Measurements from ENCODE around the gene RBP3. TPM values are rescaled to one million over a fixed set of nuclear protein-coding genes. Genes with fewer than 3 reads are reported as not detected.
A peak's percentile ranks its signal among the peaks of the same experiment; 100 is the strongest.

The RBP3 gene
- not detected in 2 replicates for total RNA-seq

- no peak for DNase-seq (ENCODE audit: low read depth, low spot score)
Observed at GRCh38 chr10:47348138-47348651, at the start of gene RBP3. Gene RBP3 (plus strand): TSS chr10:47348363. CDS start chr10:47348485, 122 bp downstream.

GRCh38 chr10:47298715-47299114 lies 49.4 kb upstream of the RBP3 start:
- no peak for DNase-seq (ENCODE audit: low read depth, low spot score)

GRCh38 chr10:47299611-47300428 lies 48.3 kb upstream of the RBP3 start, which contains the start of gene GDF10:
Gene GDF10 (plus strand): TSS chr10:47300197. CDS start chr10:47300652, 455 bp downstream.
- DNase-seq (ENCODE audit: low read depth, low spot score) = no peak

GRCh38 chr10:47300429-47300931 lies 47.7 kb upstream of the RBP3 start:
- DNase-seq (ENCODE audit: low read depth, low spot score) = no peak

- no peak for DNase-seq (ENCODE audit: low read depth, low spot score)
Observed at GRCh38 chr10:47301833-47302232, 46.3 kb upstream of the RBP3 start.

- no peak for DNase-seq (ENCODE audit: low read depth, low spot score)
Observed at GRCh38 chr10:47303105-47303504, 45.1 kb upstream of the RBP3 start.

- DNase-seq (ENCODE audit: low read depth, low spot score) = no peak
Observed at GRCh38 chr10:47303866-47304265, 44.3 kb upstream of the RBP3 start.

- no peak for DNase-seq (ENCODE audit: low read depth, low spot score)
Observed at GRCh38 chr10:47305566-47305965, 42.6 kb upstream of the RBP3 start.

GRCh38 chr10:47306387-47307210 lies 41.6 kb upstream of the RBP3 start:
- DNase-seq (ENCODE audit: low read depth, low spot score) = no peak

- DNase-seq (ENCODE audit: low read depth, low spot score) = no peak
Observed at GRCh38 chr10:47307381-47307780, 40.8 kb upstream of the RBP3 start.

GRCh38 chr10:47308775-47309174 lies 39.4 kb upstream of the RBP3 start:
- DNase-seq (ENCODE audit: low read depth, low spot score) = no peak

GRCh38 chr10:47309408-47310089 lies 38.6 kb upstream of the RBP3 start:
- DNase-seq (ENCODE audit: low read depth, low spot score) = no peak

- no peak for DNase-seq (ENCODE audit: low read depth, low spot score)
Observed at GRCh38 chr10:47310090-47310505, 38.1 kb upstream of the RBP3 start.

GRCh38 chr10:47311193-47311931 lies 36.8 kb upstream of the RBP3 start:
- no peak for DNase-seq (ENCODE audit: low read depth, low spot score)

GRCh38 chr10:47311932-47312662 lies 36.1 kb upstream of the RBP3 start:
- DNase-seq (ENCODE audit: low read depth, low spot score) = peak; percentile 13

- no peak for DNase-seq (ENCODE audit: low read depth, low spot score)
Observed at GRCh38 chr10:47312663-47312995, 35.5 kb upstream of the RBP3 start.

- no peak for DNase-seq (ENCODE audit: low read depth, low spot score)
Observed at GRCh38 chr10:47314416-47314970, 33.7 kb upstream of the RBP3 start.

GRCh38 chr10:47315421-47315820 lies 32.7 kb upstream of the RBP3 start:
- DNase-seq (ENCODE audit: low read depth, low spot score) = no peak

GRCh38 chr10:47316131-47316530 lies 32.0 kb upstream of the RBP3 start:
- no peak for DNase-seq (ENCODE audit: low read depth, low spot score)

- no peak for DNase-seq (ENCODE audit: low read depth, low spot score)
Observed at GRCh38 chr10:47317251-47317650, 30.9 kb upstream of the RBP3 start.
